Psoas muscle (tissue), 8 donors: ENCODE data around the gene ADM2. TPM values are rescaled to one million over a fixed set of nuclear protein-coding genes. Genes with fewer than 3 reads are reported as not detected.
A peak's percentile ranks its signal among the peaks of the same experiment; 100 is the strongest.

Experiments used
- ATAC-seq, 4 donors: fragments of 200-7000 bp; cut with Tn5 transposase; one replicate each; pipeline ENCODE4 v1.9.1; 2020; ENCODE audit warnings: moderate library complexity in 3 of 4, mild to moderate bottlenecking in 2 of 4
- DNase-seq, 2 donors: peaks; one replicate each; pipeline ENCODE4 v3.0.0-alpha.2; 2020
- H3K27ac ChIP-seq: fragments of 200-600 bp; one replicate; pipeline ENCODE4 v1.8.0; 2022
- H3K27me3 ChIP-seq, 3 donors: fragments of 200-600 bp in 1 of 3; one replicate each; pipeline versions ENCODE4 v1.6.1 to v1.8.0; 2013 to 2022; ENCODE audit warnings: low read length in 2 of 3, mild to moderate bottlenecking in 2 of 3, moderate library complexity in 1 of 3; ENCODE audit not compliant: insufficient read depth in 3 of 3
- H3K36me3 ChIP-seq, 2 donors: fragments of 200-600 bp in 1 of 2; one replicate each; pipeline versions ENCODE4 v1.6.1 to v1.8.0; 2013 to 2022; ENCODE audit warnings: low read depth in 1 of 2, mild to moderate bottlenecking in 1 of 2, moderate library complexity in 1 of 2; ENCODE audit not compliant: insufficient read depth in 1 of 2
- H3K4me1 ChIP-seq: fragments of 200-600 bp; one replicate; pipeline ENCODE4 v1.8.0; 2022
- H3K4me3 ChIP-seq: fragments of 200-600 bp; one replicate; pipeline ENCODE4 v1.8.0; 2022; ENCODE audit warnings: mild to moderate bottlenecking
- H3K9me3 ChIP-seq: fragments of 200-600 bp; one replicate; pipeline ENCODE4 v1.8.0; 2022
- CTCF ChIP-seq: fragments of 200-600 bp; IDR thresholded peaks from one replicate; pipeline ENCODE4 v1.8.0; 2022; ENCODE audit warnings: antibody characterized with exemption
- WGBS, 3 donors: extraction: QIAGEN DNeasy Blood & Tissue Kit; methylation state at CpG; one replicate each; pipeline versions ENCODE4 v1.1.6 to v1.1.7; 2013; 5-methylcytosine and 5-hydroxymethylcytosine counted together
- intact Hi-C, 2 donors: fragments of 100-400 bp; cut with DNase I; formaldehyde crosslinking; loops; one replicate each; pipeline versions ENCODE4 v1.11.0 to v1.14.2; 2022
- polyA plus RNA-seq, 3 donors: library from polyadenylated mRNA; stranded (reverse); fragments of 200-250 nt; gene quantifications; one replicate each; pipeline ENCODE4 v1.2.3, GENCODE V29; 2013
- total RNA-seq, 4 donors: library from RNA; stranded (reverse); fragmentation: NEBNext Ultra II Directional in 2 of 4; extraction: Animal tissue kit (Norgen Biotek cat#: 25700) in 2 of 4; gene quantifications; one replicate each; pipeline versions ENCODE4 v1.2.1 to v1.2.4, GENCODE V29; 2021 to 2023
- donor health status: healthy with polysubstance abuse.
- donor health status: DM: no; HTN: no; CAD: no; lungs with moderate emphysema.
- donor health status: Bipolar disorder and iron deficiency.
- donor health status: healthy.
- donor health status: DM: yes; HTN: yes; CAD: no.
- donor health status: DM: no; HTN: no; CAD: no.
- donor health status: DM: no; HTN: no; CAD: no.
- donor health status: DM: yes; HTN: yes; CAD: no.

Gene ADM2
- total and polyA plus RNA-seq, 7 donors, result 0.01 to 0.21 (median 0.05) TPM; not detected in 4

- WGBS, 3 donors, result 88 to 91% (median 90%) methylated on average over 17 of the region's 17 CpGs
- intact Hi-C loops, result no loop called here
- Histone ChIP-seq H3K4me1 (no peaks in the 10 kb centered on the region), H3K36me3 (peaks cover 9 to 82% of the 10 kb centered on the region in 2 donors), H3K27me3 (no peaks in the 10 kb centered on the region), H3K27ac (no peak overlapping the region), H3K4me3 (no peak overlapping the region), H3K9me3 (no peaks in the 10 kb centered on the region)
- peak in 1 of 4 donors; percentile 2 for ATAC-seq
- no peak for TF ChIP-seq CTCF
- DNase-seq, result peak; percentile 13 to 56
Observed at GRCh38 chr22:50441428-50441993, 39.8 kb upstream of the ADM2 start.

GRCh38 chr22:50443197-50443596 lies 38.1 kb upstream of the ADM2 start:
- H3K4me3 ChIP-seq, result no peak overlapping the region
- no peaks in the 10 kb centered on the region for H3K27me3 ChIP-seq
- no peak overlapping the region for H3K27ac ChIP-seq
- DNase-seq (peak in 1 of 2 donors; percentile 15), ATAC-seq (no peak)
- peaks cover 10 to 82% of the 10 kb centered on the region in 2 donors for H3K36me3 ChIP-seq
- intact Hi-C loops, result no loop called here
- no peak for TF ChIP-seq CTCF
- H3K9me3 ChIP-seq, result no peaks in the 10 kb centered on the region
- WGBS, 3 donors, result 76 to 81% (median 78%) methylated on average over 15 of the region's 15 CpGs
- no peaks in the 10 kb centered on the region for H3K4me1 ChIP-seq

- no peak for TF ChIP-seq CTCF
- intact Hi-C loops, result no loop called here
- Histone ChIP-seq H3K27me3 (no peaks in the 10 kb centered on the region), H3K36me3 (peaks cover 13 to 82% of the 10 kb centered on the region in 2 donors), H3K27ac (no peak overlapping the region), H3K4me1 (no peaks in the 10 kb centered on the region), H3K4me3 (no peak overlapping the region), H3K9me3 (no peaks in the 10 kb centered on the region)
- DNase-seq (peak in 1 of 2 donors; percentile 14), ATAC-seq (peak in 3 of 4 donors; percentile 5 to 9 (median 7))
- WGBS, 3 donors, result 63 to 72% (median 67%) methylated on average over 25 to 28 of the region's 28 CpGs
Observed at GRCh38 chr22:50443801-50444625, 37.3 kb upstream of the ADM2 start.

- no peak for ATAC-seq
Observed at GRCh38 chr22:50444663-50445062, 36.7 kb upstream of the ADM2 start.

More at GRCh38 chr22:50444663-50445062, 36.7 kb upstream of the ADM2 start:
- no peaks in the 10 kb centered on the region for H3K9me3 ChIP-seq
- intact Hi-C loops, result no loop called here
- no peak overlapping the region for H3K4me3 ChIP-seq
- H3K27me3 ChIP-seq, result no peaks in the 10 kb centered on the region
- H3K4me1 ChIP-seq, result no peaks in the 10 kb centered on the region
- no peak for TF ChIP-seq CTCF
- WGBS, 3 donors, result 76 to 82% (median 82%) methylated on average over 5 of the region's 5 CpGs
- H3K36me3 ChIP-seq, result peaks cover 13 to 78% of the 10 kb centered on the region in 2 donors
- peak in 1 of 2 donors; percentile 31 for DNase-seq
- no peak overlapping the region for H3K27ac ChIP-seq
